ENCODE measurements around the gene SGK1.

Gene SGK1

GRCh38 chr6:134169871-134170486, 147.9 kb downstream of the SGK1 start:
- DNase-seq (ENCODE audit: low read depth) = no peak

- no peak for DNase-seq (ENCODE audit: low read depth)
These were observed 149.2 kb downstream of the SGK1 start for GRCh38 chr6:134168590-134169208.

GRCh38 chr6:134166511-134167261, 151.2 kb downstream of the SGK1 start:
- DNase-seq (ENCODE audit: low read depth) = no peak

- DNase-seq (ENCODE audit: low read depth) = no peak
These were observed 152.2 kb downstream of the SGK1 start for GRCh38 chr6:134165561-134166201.

- no peak for DNase-seq (ENCODE audit: low read depth)
These were observed 153.6 kb downstream of the SGK1 start for GRCh38 chr6:134164300-134164699.

- DNase-seq (ENCODE audit: low read depth) = no peak
These were observed 155.0 kb downstream of the SGK1 start for GRCh38 chr6:134162932-134163331.

GRCh38 chr6:134161041-134161440, 156.9 kb downstream of the SGK1 start:
- no peak for DNase-seq (ENCODE audit: low read depth)

GRCh38 chr6:134152767-134153485, 165.0 kb downstream of the SGK1 start:
- DNase-seq (ENCODE audit: low read depth) = no peak

GRCh38 chr6:134148566-134148965, 169.3 kb downstream of the SGK1 start:
- DNase-seq (ENCODE audit: low read depth) = no peak

- DNase-seq (ENCODE audit: low read depth) = no peak
These were observed 170.8 kb downstream of the SGK1 start for GRCh38 chr6:134147034-134147533.

GRCh38 chr6:134146268-134147033, 171.5 kb downstream of the SGK1 start:
- no peak for DNase-seq (ENCODE audit: low read depth)

GRCh38 chr6:134145786-134146185, 172.1 kb downstream of the SGK1 start:
- no peak for DNase-seq (ENCODE audit: low read depth)

- peak; percentile 24 for DNase-seq (ENCODE audit: low read depth)
These were observed 179.5 kb downstream of the SGK1 start for GRCh38 chr6:134138226-134138975.

GRCh38 chr6:134134654-134135053, 183.3 kb downstream of the SGK1 start:
- no peak for DNase-seq (ENCODE audit: low read depth)

- DNase-seq (ENCODE audit: low read depth) = no peak
These were observed 185.3 kb downstream of the SGK1 start for GRCh38 chr6:134132494-134133141.

GRCh38 chr6:134131530-134132139, 186.3 kb downstream of the SGK1 start:
- no peak for DNase-seq (ENCODE audit: low read depth)

- no peak for DNase-seq (ENCODE audit: low read depth)
These were observed 189.8 kb downstream of the SGK1 start for GRCh38 chr6:134128146-134128545.

GRCh38 chr6:134123666-134124208, 194.2 kb downstream of the SGK1 start:
- DNase-seq (ENCODE audit: low read depth) = peak; percentile 11

GRCh38 chr6:134122775-134123174, 195.1 kb downstream of the SGK1 start:
- DNase-seq (ENCODE audit: low read depth) = no peak

All from GM04503 (cell line).